H9 (cell line): ENCODE results near the gene RUVBL1. TPM values are rescaled to one million over a fixed set of nuclear protein-coding genes. Genes with fewer than 3 reads are reported as not detected.

Experiments used
- DNase-seq: peaks from one replicate; pipeline ENCODE4 v3.0.0-alpha.2; 2017
- H2AFZ ChIP-seq: one replicate; pipeline ENCODE4 v1.6.1; 2013; ENCODE audit warnings: mild to moderate bottlenecking, low read length, control low read depth, moderate library complexity
- H2AK5ac ChIP-seq: 2 replicates; pipeline ENCODE4 v1.6.1; 2013; ENCODE audit warnings: low read length, control low read depth, mixed read lengths; ENCODE audit not compliant: insufficient read length
- H2BK120ac ChIP-seq: one replicate; pipeline ENCODE4 v1.6.1; 2013; ENCODE audit warnings: low read depth, mild to moderate bottlenecking, low read length, control low read depth, inconsistent platforms; ENCODE audit not compliant: poor library complexity, severe bottlenecking
- H2BK12ac ChIP-seq: 2 replicates; pipeline ENCODE4 v1.6.1; 2013; ENCODE audit warnings: low read length, control low read depth, mixed read lengths, low read depth; ENCODE audit not compliant: insufficient read length
- H2BK15ac ChIP-seq: 2 replicates; pipeline ENCODE4 v1.6.1; 2013; ENCODE audit warnings: low read depth, low read length, control low read depth
- H2BK20ac ChIP-seq: one replicate; pipeline ENCODE4 v1.6.1; 2013; ENCODE audit warnings: low read depth, mild to moderate bottlenecking, low read length, control low read depth, inconsistent platforms; ENCODE audit not compliant: poor library complexity, severe bottlenecking
- H2BK5ac ChIP-seq: 2 replicates; pipeline ENCODE4 v1.6.1; 2013; ENCODE audit warnings: low read length, control low read depth, mixed read lengths; ENCODE audit not compliant: insufficient read length
- H3K14ac ChIP-seq: 2 replicates; pipeline ENCODE4 v1.6.1; 2013; ENCODE audit warnings: low read length, control low read depth; ENCODE audit not compliant: insufficient read depth
- H3K18ac ChIP-seq: 2 replicates; pipeline ENCODE4 v1.6.1; 2013; ENCODE audit warnings: low read depth, mild to moderate bottlenecking, mixed read lengths, low read length, control low read depth; ENCODE audit not compliant: insufficient read length
- H3K23ac ChIP-seq: 2 replicates; pipeline ENCODE4 v1.6.1; 2013; ENCODE audit warnings: low read length, control low read depth, mixed read lengths, low read depth; ENCODE audit not compliant: insufficient read length
- H3K23me2 ChIP-seq: 2 replicates; pipeline ENCODE4 v1.6.1; 2013; ENCODE audit warnings: low read depth, mild to moderate bottlenecking, mixed read lengths, low read length, control low read depth; ENCODE audit not compliant: insufficient read length, poor library complexity, severe bottlenecking
- H3K27ac ChIP-seq: 2 replicates; pipeline ENCODE4 v1.5.1; 2013; ENCODE audit warnings: low read length, control low read depth, mixed read lengths, low read depth; ENCODE audit not compliant: insufficient read length
- H3K27me3 ChIP-seq: 2 replicates; pipeline ENCODE4 v1.6.1; 2013; ENCODE audit warnings: low read length, control low read depth, inconsistent platforms; ENCODE audit not compliant: insufficient read depth
- H3K4ac ChIP-seq: 2 replicates; pipeline ENCODE4 v1.6.1; 2013; ENCODE audit warnings: low read depth, mild to moderate bottlenecking, control low read depth, inconsistent platforms, low read length, moderate library complexity
- H3K4me1 ChIP-seq: 2 replicates; pipeline ENCODE4 v1.6.1; 2013; ENCODE audit warnings: low read length, control low read depth, inconsistent platforms; ENCODE audit not compliant: insufficient read depth
- H3K4me2 ChIP-seq: 2 replicates; pipeline ENCODE4 v1.6.1; 2013; ENCODE audit warnings: low read length, control low read depth, mixed read lengths; ENCODE audit not compliant: insufficient read length, insufficient read depth
- H3K56ac ChIP-seq: 2 replicates; pipeline ENCODE4 v1.6.1; 2013; ENCODE audit warnings: low read depth, mild to moderate bottlenecking, mixed read lengths, low read length, control low read depth; ENCODE audit not compliant: insufficient read length
- H3K79me1 ChIP-seq: 2 replicates; pipeline ENCODE4 v1.6.1; 2013; ENCODE audit warnings: low read depth, mild to moderate bottlenecking, moderate library complexity, low read length, control low read depth, inconsistent platforms; ENCODE audit not compliant: insufficient read depth, poor library complexity, severe bottlenecking
- H3K79me2 ChIP-seq: 2 replicates; pipeline ENCODE4 v1.6.1; 2013; ENCODE audit warnings: low read length, control low read depth, inconsistent platforms; ENCODE audit not compliant: insufficient read depth
- H3K9ac ChIP-seq: 2 replicates; pipeline ENCODE4 v1.6.1; 2013; ENCODE audit warnings: low read length, control low read depth, mixed read lengths; ENCODE audit not compliant: insufficient read length; ENCODE audit errors: extremely low read depth
- H3K9me3 ChIP-seq: one replicate; pipeline ENCODE4 v1.6.1; 2013; ENCODE audit warnings: low read depth, low read length, inconsistent platforms; ENCODE audit not compliant: control insufficient read depth
- H3T11ph ChIP-seq: one replicate; pipeline ENCODE4 v1.6.1; 2013; ENCODE audit warnings: mild to moderate bottlenecking, low read length, control low read depth, inconsistent platforms
- H4K20me1 ChIP-seq: one replicate; pipeline ENCODE4 v1.6.1; 2013; ENCODE audit not compliant: control insufficient read depth, insufficient read length, insufficient read depth
- H4K5ac ChIP-seq: 2 replicates; pipeline ENCODE4 v1.6.1; 2013; ENCODE audit warnings: low read depth, mild to moderate bottlenecking, mixed read lengths, low read length, control low read depth; ENCODE audit not compliant: insufficient read length
- H4K8ac ChIP-seq: replicated peaks from 2 replicates; pipeline ENCODE4 v1.6.1; 2013; ENCODE audit warnings: low read length, control low read depth, mixed read lengths, low read depth; ENCODE audit not compliant: insufficient read length
- H4K91ac ChIP-seq: 2 replicates; pipeline ENCODE4 v1.6.1; 2013; ENCODE audit warnings: low read depth, mild to moderate bottlenecking, moderate library complexity, mixed read lengths, low read length, control low read depth; ENCODE audit not compliant: insufficient read length
- H3K27ac Mint-ChIP-seq, 3 experiments: 2 replicates in 2 of 3; 3 replicates in 1 of 3; pipeline ENCODE4 v1.8.0; 2020 to 2021; ENCODE audit warnings: mixed read lengths in 3 of 3, mild to moderate bottlenecking in 1 of 3, moderate library complexity in 1 of 3
- H3K27me3 Mint-ChIP-seq: 2 replicates; pipeline ENCODE4 v1.8.0; 2021; ENCODE audit warnings: low read depth, mild to moderate bottlenecking, moderate library complexity, mixed read lengths
- H3K36me3 Mint-ChIP-seq, 3 experiments: 2 replicates in 2 of 3; 3 replicates in 1 of 3; pipeline ENCODE4 v1.8.0; 2020 to 2021; ENCODE audit warnings: low read depth in 3 of 3, mixed read lengths in 3 of 3; ENCODE audit not compliant: insufficient read depth in 1 of 3
- H3K4me1 Mint-ChIP-seq, 2 experiments: 2 replicates each; pipeline ENCODE4 v1.8.0; 2020; ENCODE audit warnings: mixed read lengths in 2 of 2
- H3K4me3 Mint-ChIP-seq, 2 experiments: 2 replicates in 1 of 2; 3 replicates in 1 of 2; pipeline ENCODE4 v1.8.0; 2020 to 2021; ENCODE audit warnings: mild to moderate bottlenecking in 2 of 2, mixed read lengths in 2 of 2, moderate library complexity in 1 of 2
- H3K9me3 Mint-ChIP-seq, 2 experiments: 2 replicates in 1 of 2; 3 replicates in 1 of 2; pipeline ENCODE4 v1.8.0; 2020; ENCODE audit warnings: mild to moderate bottlenecking in 2 of 2, mixed read lengths in 2 of 2, moderate library complexity in 1 of 2
- CTCF ChIP-seq: fragments of 200-600 bp; sonication (generic); conservative IDR thresholded peaks from 3 replicates; pipeline ENCODE4 v1.8.0; 2021; ENCODE audit warnings: antibody characterized with exemption, mild to moderate bottlenecking
- WGBS: extraction: QIAGEN DNeasy Blood & Tissue Kit; methylation state at CpG from one replicate; pipeline ENCODE4 v1.1.7; 2013; ENCODE audit warnings: missing lambda C conversion rate, low lambda C conversion rate, mixed read lengths; ENCODE audit not compliant: insufficient read length; ENCODE audit errors: extremely low coverage; 5-methylcytosine and 5-hydroxymethylcytosine counted together
- total RNA-seq: library from RNA; stranded (reverse); gene quantifications from 2 replicates; pipeline ENCODE4 v1.2.1, GENCODE V29; 2021

The RUVBL1 gene
- total RNA-seq, 1 experiment from 2014 or later = 99.6 TPM

- H3K79me2 ChIP-seq = no peaks in the 10 kb centered on the region
- H2BK15ac ChIP-seq = no peak overlapping the region
- no peak overlapping the region for H3K27ac ChIP-seq
- no peak overlapping the region for H2BK120ac ChIP-seq
- Mint-ChIP-seq H3K4me1 (peaks cover 55 to 72% of the 10 kb centered on the region in 2 experiments), H3K27ac (peak overlapping the region in 2 of 3 experiments; percentile 31 to 54; a peak in 2 of 7 replicates), H3K36me3 (peaks cover 58 to 93% (median 86%) of the 10 kb centered on the region in 3 experiments), H3K9me3 (no peaks in the 10 kb centered on the region), H3K4me3 (no peak overlapping the region), H3K27me3 (no peaks in the 10 kb centered on the region)
- H2AK5ac ChIP-seq = no peak overlapping the region
- no peaks in the 10 kb centered on the region for H3K23me2 ChIP-seq
- no peak for DNase-seq
- no peaks in the 10 kb centered on the region for H4K20me1 ChIP-seq
- H3K27me3 ChIP-seq = no peaks in the 10 kb centered on the region
- peaks cover 16% of the 10 kb centered on the region for H3K4me1 ChIP-seq
- no peak overlapping the region for H3K4me2 ChIP-seq
- H2BK20ac ChIP-seq = no peak overlapping the region
- H4K8ac ChIP-seq = no peak overlapping the region
- no peak overlapping the region for H3K14ac ChIP-seq
- H4K5ac ChIP-seq = no peak overlapping the region
- no peak overlapping the region for H3K4ac ChIP-seq
- no peak overlapping the region for H4K91ac ChIP-seq
- no peak overlapping the region for H3K18ac ChIP-seq
- H3K79me1 ChIP-seq = no peaks in the 10 kb centered on the region
- WGBS = no CpG with 5 or more reads among the region's 3 CpGs
- H2BK5ac ChIP-seq = no peak overlapping the region
- H3T11ph ChIP-seq = no peak overlapping the region
- no peaks in the 10 kb centered on the region for H3K9me3 ChIP-seq
- no peak for TF ChIP-seq CTCF
- H3K56ac ChIP-seq = no peak overlapping the region
- H2AFZ ChIP-seq = no peak overlapping the region
- H2BK12ac ChIP-seq = no peak overlapping the region
- H3K23ac ChIP-seq = no peak overlapping the region
- no peak overlapping the region for H3K9ac ChIP-seq
These were observed 23.5 kb downstream of the RUVBL1 start for GRCh38 chr3:128100161-128100560.
